Mammary epithelial cell (primary cell): ENCODE measurements around the gene SPACA4.

Experiments used
- EZH2 ChIP-seq: IDR thresholded peaks from 2 replicates; pipeline ENCODE4 v1.6.1; 2012; ENCODE audit warnings: low read length, inconsistent platforms, borderline replicate concordance
- TF ChIP-seq, protein P1 (sequence below), 2 donors: IDR thresholded peaks in 1 of 2; conservative IDR thresholded peaks in 1 of 2; 2 replicates each; pipeline ENCODE4 v1.5.1; 2011 to 2012; ENCODE audit warnings: inconsistent platforms in 2 of 2, low read length in 2 of 2, mild to moderate bottlenecking in 2 of 2, control low read depth in 1 of 2, low read depth in 1 of 2; ENCODE audit not compliant: insufficient read depth in 1 of 2; ENCODE audit errors: extremely low read depth in 1 of 2

DNA sequence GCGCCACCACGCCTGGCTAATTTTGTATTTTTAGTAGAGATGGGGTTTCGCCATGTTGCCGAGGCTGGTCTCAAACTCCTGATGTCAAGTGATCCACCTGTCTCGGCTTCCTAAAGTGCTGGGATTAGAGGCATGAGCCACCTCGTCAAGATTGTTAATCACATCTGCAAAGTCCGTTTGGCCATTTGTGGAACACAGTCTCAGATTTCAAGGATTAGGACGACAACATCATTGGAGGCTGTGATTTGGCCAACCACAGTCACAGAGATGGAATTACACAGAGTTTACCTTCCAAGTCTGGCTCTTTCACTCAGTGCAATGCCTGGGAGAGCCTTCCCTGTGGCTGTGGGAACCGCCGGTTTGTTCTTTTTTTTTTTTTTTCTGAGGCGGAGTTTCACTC is 36.7 kb upstream of the SPACA4 start:
- TF ChIP-seq, protein P1, sequence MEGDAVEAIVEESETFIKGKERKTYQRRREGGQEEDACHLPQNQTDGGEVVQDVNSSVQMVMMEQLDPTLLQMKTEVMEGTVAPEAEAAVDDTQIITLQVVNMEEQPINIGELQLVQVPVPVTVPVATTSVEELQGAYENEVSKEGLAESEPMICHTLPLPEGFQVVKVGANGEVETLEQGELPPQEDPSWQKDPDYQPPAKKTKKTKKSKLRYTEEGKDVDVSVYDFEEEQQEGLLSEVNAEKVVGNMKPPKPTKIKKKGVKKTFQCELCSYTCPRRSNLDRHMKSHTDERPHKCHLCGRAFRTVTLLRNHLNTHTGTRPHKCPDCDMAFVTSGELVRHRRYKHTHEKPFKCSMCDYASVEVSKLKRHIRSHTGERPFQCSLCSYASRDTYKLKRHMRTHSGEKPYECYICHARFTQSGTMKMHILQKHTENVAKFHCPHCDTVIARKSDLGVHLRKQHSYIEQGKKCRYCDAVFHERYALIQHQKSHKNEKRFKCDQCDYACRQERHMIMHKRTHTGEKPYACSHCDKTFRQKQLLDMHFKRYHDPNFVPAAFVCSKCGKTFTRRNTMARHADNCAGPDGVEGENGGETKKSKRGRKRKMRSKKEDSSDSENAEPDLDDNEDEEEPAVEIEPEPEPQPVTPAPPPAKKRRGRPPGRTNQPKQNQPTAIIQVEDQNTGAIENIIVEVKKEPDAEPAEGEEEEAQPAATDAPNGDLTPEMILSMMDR (conservative IDR thresholded peaks at IDR 0.05 in 1 of 2, IDR thresholded peaks at IDR 0.05 in 1 of 2; ENCODE audit: extremely low read depth in 1 of 2, insufficient read depth in 1 of 2, low read depth in 1 of 2, low read length in 2 of 2) = no peak
- TF ChIP-seq EZH2 = no peak
